HepG2 (cell line): Measurements from ENCODE around the gene ZPR1. TPM values are rescaled to one million over a fixed set of nuclear protein-coding genes. Genes with fewer than 3 reads are reported as not detected.

Experiments
- NCOR1 ChIP-seq: fragments of 200-600 bp; sonication (generic); IDR thresholded peaks from 2 replicates; pipeline ENCODE4 v1.7.0; 2017; ENCODE audit warnings: antibody characterized with exemption, low read length, borderline replicate concordance
- NR2C2 ChIP-seq: sonication (generic); formaldehyde crosslinking; IDR thresholded peaks from 2 replicates; pipeline ENCODE4 v1.4.0; 2020; ENCODE audit warnings: missing genetic modification reagents, mild to moderate bottlenecking, moderate library complexity, borderline replicate concordance
- POLR2A ChIP-seq, 2 experiments: IDR thresholded peaks; 2 replicates each; pipeline ENCODE4 v1.6.1; 2011; ENCODE audit warnings: low read depth in 2 of 2, low read length in 2 of 2, mild to moderate bottlenecking in 1 of 2, moderate library complexity in 1 of 2; ENCODE audit not compliant: insufficient read depth in 1 of 2
- ZEB1 ChIP-seq: IDR thresholded peaks from 2 replicates; pipeline ENCODE4 v1.6.1; 2012; ENCODE audit warnings: mild to moderate bottlenecking, low read depth, inconsistent platforms; ENCODE audit not compliant: insufficient replicate concordance
- ZNF550 ChIP-seq: sonication (generic); formaldehyde crosslinking; IDR thresholded peaks from 2 replicates; pipeline ENCODE4 v1.4.0; 2020; ENCODE audit warnings: mild to moderate bottlenecking, missing genetic modification reagents, borderline replicate concordance
- ZNF563 ChIP-seq: sonication (generic); formaldehyde crosslinking; IDR thresholded peaks from 2 replicates; pipeline ENCODE4 v1.8.0; 2022; ENCODE audit warnings: mild to moderate bottlenecking, moderate library complexity, missing genetic modification reagents
- ZNF607 ChIP-seq: sonication (generic); formaldehyde crosslinking; IDR thresholded peaks from 2 replicates; pipeline ENCODE4 v1.5.1; 2020; ENCODE audit warnings: missing genetic modification reagents, mild to moderate bottlenecking, borderline replicate concordance
- ZNF7 ChIP-seq: IDR thresholded peaks from 2 replicates; pipeline ENCODE4 v1.6.1; 2016; ENCODE audit warnings: missing biosample characterization, missing genetic modification reagents
- polyA plus RNA-seq, 8 experiments: library from polyadenylated mRNA; depleted of rRNA in 3 of 8; stranded (reverse) in 7 of 8; unstranded in 1 of 8; fragments of >200 nt; fragmentation: Illumina TruSeq in 4 of 8; extraction: Trizol in 4 of 8; gene quantifications; 2 replicates each; pipeline versions ENCODE4 v1.2.1 to v1.2.3, GENCODE V29; 2011 to 2016; ENCODE audit warnings: low read depth in 4 of 8, missing spikeins in 1 of 8, mixed read lengths in 1 of 8; ENCODE audit not compliant: insufficient read depth in 1 of 8
- total RNA-seq, 5 experiments: library from RNA; depleted of rRNA; stranded (reverse); fragments of >200 nt; fragmentation: Illumina TruSeq; extraction: Trizol; gene quantifications; 2 replicates each; pipeline ENCODE4 v1.2.3, GENCODE V29; 2016; ENCODE audit warnings: low read depth in 1 of 5
- TF ChIP-seq, protein P1 (sequence below): sonication (generic); formaldehyde crosslinking; IDR thresholded peaks from 2 replicates; pipeline ENCODE4 v1.4.0; 2020; ENCODE audit warnings: missing genetic modification reagents
- TF ChIP-seq, protein P2 (sequence below): sonication (generic); formaldehyde crosslinking; IDR thresholded peaks from 2 replicates; pipeline ENCODE4 v1.4.0; 2020; ENCODE audit warnings: mild to moderate bottlenecking, missing genetic modification reagents
- TF ChIP-seq, protein P3 (sequence below): sonication (generic); formaldehyde crosslinking; conservative IDR thresholded peaks from 2 replicates; pipeline ENCODE4 v1.4.0; 2020; ENCODE audit warnings: mild to moderate bottlenecking, missing genetic modification reagents, moderate library complexity
- TF ChIP-seq, protein P4 (sequence below): sonication (generic); formaldehyde crosslinking; IDR thresholded peaks from 2 replicates; pipeline ENCODE4 v1.8.0; 2022; ENCODE audit warnings: mild to moderate bottlenecking, missing genetic modification reagents; ENCODE audit not compliant: insufficient replicate concordance

ZPR1 gene
- total and polyA plus RNA-seq, 2 of the 13 experiments (the other 11 are each of a cell fraction or from before 2014, with no cell fraction given), result 40.0 to 79.3 TPM

DNA sequence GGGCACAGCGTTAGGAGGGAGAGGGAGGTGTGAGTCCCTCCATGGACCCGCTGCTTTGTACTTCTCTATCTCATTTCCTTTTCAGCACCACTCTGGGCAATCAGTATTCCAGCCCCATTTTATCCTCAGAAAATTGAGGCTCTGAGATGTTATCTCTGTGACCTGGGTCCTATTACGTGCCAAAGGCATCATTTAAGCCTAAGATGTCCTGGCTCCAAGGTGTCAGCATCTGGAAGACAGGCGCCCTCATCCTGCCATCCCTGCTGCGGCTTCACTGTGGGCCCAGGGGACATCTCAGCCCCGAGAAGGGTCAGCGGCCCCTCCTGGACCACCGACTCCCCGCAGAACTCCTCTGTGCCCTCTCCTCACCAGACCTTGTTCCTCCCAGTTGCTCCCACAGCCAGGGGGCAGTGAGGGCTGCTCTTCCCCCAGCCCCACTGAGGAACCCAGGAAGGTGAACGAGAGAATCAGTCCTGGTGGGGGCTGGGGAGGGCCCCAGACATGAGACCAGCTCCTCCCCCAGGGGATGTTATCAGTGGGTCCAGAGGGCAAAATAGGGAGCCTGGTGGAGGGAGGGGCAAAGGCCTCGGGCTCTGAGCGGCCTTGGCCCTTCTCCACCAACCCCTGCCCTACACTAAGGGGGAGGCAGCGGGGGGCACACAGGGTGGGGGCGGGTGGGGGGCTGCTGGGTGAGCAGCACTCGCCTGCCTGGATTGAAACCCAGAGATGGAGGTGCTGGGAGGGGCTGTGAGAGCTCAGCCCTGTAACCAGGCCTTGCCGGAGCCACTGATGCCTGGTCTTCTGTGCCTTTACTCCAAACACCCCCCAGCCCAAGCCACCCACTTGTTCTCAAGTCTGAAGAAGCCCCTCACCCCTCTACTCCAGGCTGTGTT lies 41.1 kb upstream of the ZPR1 start (continued):
- TF ChIP-seq ZEB1 (no peak), NCOR1 (0 out of 2 replicates have a peak, but pooled peaks have one; percentile 50), ZNF7 (CRISPR knock-in tag) (no peak), ZNF607 (CRISPR knock-in tag) (peak; percentile 66; the same call in 1 of the 2 replicates), ZNF563 (CRISPR knock-in tag) (peak; percentile 36; the same call in 1 of the 2 replicates), NR2C2 (CRISPR knock-in tag) (peak; percentile 37), POLR2A (IDR thresholded peaks at IDR 0.05; ENCODE audit: insufficient read depth in 1 of 2, low read depth in 2 of 2, low read length in 2 of 2) (peak in 1 of 2 experiments; percentile 34; a peak in 1 of 4 replicates), ZNF550 (CRISPR knock-in tag) (0 out of 2 replicates have a peak, but pooled peaks have one; percentile 50)
- TF ChIP-seq, protein P1, sequence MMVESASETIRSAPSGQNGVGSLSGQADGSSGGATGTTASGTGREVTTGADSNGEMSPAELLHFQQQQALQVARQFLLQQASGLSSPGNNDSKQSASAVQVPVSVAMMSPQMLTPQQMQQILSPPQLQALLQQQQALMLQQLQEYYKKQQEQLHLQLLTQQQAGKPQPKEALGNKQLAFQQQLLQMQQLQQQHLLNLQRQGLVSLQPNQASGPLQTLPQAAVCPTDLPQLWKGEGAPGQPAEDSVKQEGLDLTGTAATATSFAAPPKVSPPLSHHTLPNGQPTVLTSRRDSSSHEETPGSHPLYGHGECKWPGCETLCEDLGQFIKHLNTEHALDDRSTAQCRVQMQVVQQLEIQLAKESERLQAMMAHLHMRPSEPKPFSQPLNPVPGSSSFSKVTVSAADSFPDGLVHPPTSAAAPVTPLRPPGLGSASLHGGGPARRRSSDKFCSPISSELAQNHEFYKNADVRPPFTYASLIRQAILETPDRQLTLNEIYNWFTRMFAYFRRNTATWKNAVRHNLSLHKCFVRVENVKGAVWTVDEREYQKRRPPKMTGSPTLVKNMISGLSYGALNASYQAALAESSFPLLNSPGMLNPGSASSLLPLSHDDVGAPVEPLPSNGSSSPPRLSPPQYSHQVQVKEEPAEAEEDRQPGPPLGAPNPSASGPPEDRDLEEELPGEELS (CRISPR knock-in tag), result peak; percentile 89
- TF ChIP-seq, protein P2, sequence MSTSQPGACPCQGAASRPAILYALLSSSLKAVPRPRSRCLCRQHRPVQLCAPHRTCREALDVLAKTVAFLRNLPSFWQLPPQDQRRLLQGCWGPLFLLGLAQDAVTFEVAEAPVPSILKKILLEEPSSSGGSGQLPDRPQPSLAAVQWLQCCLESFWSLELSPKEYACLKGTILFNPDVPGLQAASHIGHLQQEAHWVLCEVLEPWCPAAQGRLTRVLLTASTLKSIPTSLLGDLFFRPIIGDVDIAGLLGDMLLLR (CRISPR knock-in tag), result no peak
- TF ChIP-seq, protein P3, sequence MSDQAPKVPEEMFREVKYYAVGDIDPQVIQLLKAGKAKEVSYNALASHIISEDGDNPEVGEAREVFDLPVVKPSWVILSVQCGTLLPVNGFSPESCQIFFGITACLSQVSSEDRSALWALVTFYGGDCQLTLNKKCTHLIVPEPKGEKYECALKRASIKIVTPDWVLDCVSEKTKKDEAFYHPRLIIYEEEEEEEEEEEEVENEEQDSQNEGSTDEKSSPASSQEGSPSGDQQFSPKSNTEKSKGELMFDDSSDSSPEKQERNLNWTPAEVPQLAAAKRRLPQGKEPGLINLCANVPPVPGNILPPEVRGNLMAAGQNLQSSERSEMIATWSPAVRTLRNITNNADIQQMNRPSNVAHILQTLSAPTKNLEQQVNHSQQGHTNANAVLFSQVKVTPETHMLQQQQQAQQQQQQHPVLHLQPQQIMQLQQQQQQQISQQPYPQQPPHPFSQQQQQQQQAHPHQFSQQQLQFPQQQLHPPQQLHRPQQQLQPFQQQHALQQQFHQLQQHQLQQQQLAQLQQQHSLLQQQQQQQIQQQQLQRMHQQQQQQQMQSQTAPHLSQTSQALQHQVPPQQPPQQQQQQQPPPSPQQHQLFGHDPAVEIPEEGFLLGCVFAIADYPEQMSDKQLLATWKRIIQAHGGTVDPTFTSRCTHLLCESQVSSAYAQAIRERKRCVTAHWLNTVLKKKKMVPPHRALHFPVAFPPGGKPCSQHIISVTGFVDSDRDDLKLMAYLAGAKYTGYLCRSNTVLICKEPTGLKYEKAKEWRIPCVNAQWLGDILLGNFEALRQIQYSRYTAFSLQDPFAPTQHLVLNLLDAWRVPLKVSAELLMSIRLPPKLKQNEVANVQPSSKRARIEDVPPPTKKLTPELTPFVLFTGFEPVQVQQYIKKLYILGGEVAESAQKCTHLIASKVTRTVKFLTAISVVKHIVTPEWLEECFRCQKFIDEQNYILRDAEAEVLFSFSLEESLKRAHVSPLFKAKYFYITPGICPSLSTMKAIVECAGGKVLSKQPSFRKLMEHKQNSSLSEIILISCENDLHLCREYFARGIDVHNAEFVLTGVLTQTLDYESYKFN (CRISPR knock-in tag), result peak; percentile 97
- TF ChIP-seq, protein P4, sequence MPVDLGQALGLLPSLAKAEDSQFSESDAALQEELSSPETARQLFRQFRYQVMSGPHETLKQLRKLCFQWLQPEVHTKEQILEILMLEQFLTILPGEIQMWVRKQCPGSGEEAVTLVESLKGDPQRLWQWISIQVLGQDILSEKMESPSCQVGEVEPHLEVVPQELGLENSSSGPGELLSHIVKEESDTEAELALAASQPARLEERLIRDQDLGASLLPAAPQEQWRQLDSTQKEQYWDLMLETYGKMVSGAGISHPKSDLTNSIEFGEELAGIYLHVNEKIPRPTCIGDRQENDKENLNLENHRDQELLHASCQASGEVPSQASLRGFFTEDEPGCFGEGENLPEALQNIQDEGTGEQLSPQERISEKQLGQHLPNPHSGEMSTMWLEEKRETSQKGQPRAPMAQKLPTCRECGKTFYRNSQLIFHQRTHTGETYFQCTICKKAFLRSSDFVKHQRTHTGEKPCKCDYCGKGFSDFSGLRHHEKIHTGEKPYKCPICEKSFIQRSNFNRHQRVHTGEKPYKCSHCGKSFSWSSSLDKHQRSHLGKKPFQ (CRISPR knock-in tag), result no peak
